Loucy (cell line): ENCODE measurements around the gene PRMT3.

Source experiments
- H2AFZ ChIP-seq: fragments of 200-600 bp; sonication (generic); 2 replicates; pipeline ENCODE4 v1.6.0; 2016; ENCODE audit warnings: antibody characterized with exemption, mild to moderate bottlenecking, low read length, moderate library complexity
- H3F3A ChIP-seq: fragments of 200-600 bp; 2 replicates; pipeline ENCODE4 v1.6.0; 2016; ENCODE audit warnings: antibody characterized with exemption, low read depth, mild to moderate bottlenecking
- H3K27me3 ChIP-seq: fragments of 200-600 bp; sonication (generic); 2 replicates; pipeline ENCODE4 v1.6.1; 2014; ENCODE audit warnings: low read length, mild to moderate bottlenecking; ENCODE audit not compliant: insufficient read depth, poor library complexity, severe bottlenecking
- H3K36me3 ChIP-seq: fragments of 200-600 bp; sonication (generic); 2 replicates; pipeline ENCODE4 v1.6.1; 2016; ENCODE audit warnings: low read length; ENCODE audit not compliant: insufficient read depth
- H3K4me1 ChIP-seq: fragments of 200-600 bp; sonication (generic); 2 replicates; pipeline ENCODE4 v1.5.1; 2014; ENCODE audit warnings: low read length, mild to moderate bottlenecking; ENCODE audit not compliant: insufficient read depth, poor library complexity, severe bottlenecking
- H3K4me2 ChIP-seq: fragments of 200-600 bp; sonication (generic); 2 replicates; pipeline ENCODE4 v1.6.0; 2014; ENCODE audit warnings: antibody characterized with exemption, low read length, low read depth, mild to moderate bottlenecking; ENCODE audit not compliant: poor library complexity, severe bottlenecking
- H3K4me3 ChIP-seq: fragments of 200-600 bp; sonication (generic); 2 replicates; pipeline ENCODE4 v1.5.1; 2014; ENCODE audit warnings: low read length, mild to moderate bottlenecking, mixed read lengths; ENCODE audit not compliant: poor library complexity, severe bottlenecking
- H3K79me2 ChIP-seq: fragments of 200-600 bp; sonication (generic); 2 replicates; pipeline ENCODE4 v1.6.1; 2014; ENCODE audit warnings: low read length; ENCODE audit not compliant: insufficient read depth
- H3K9ac ChIP-seq: fragments of 200-600 bp; sonication (generic); 2 replicates; pipeline ENCODE4 v1.6.0; 2014; ENCODE audit warnings: mild to moderate bottlenecking, low read depth, low read length, moderate library complexity; ENCODE audit not compliant: poor library complexity, severe bottlenecking
- H3K9me2 ChIP-seq: fragments of 200-600 bp; sonication (generic); replicated peaks from 2 replicates; pipeline ENCODE4 v1.6.1; 2016; ENCODE audit warnings: low read depth, low read length, mixed read lengths
- H3K9me3 ChIP-seq: fragments of 200-600 bp; sonication (generic); 2 replicates; pipeline ENCODE4 v1.6.1; 2014; ENCODE audit warnings: mild to moderate bottlenecking, antibody characterized with exemption, low read length, low read depth; ENCODE audit not compliant: insufficient read depth
- H4K20me1 ChIP-seq: fragments of 200-600 bp; sonication (generic); 2 replicates; pipeline ENCODE4 v1.6.0; 2014; ENCODE audit warnings: antibody characterized with exemption, low read length, mild to moderate bottlenecking; ENCODE audit not compliant: insufficient read depth, poor library complexity, severe bottlenecking
- CTCF ChIP-seq: fragments of 200-600 bp; sonication (generic); conservative IDR thresholded peaks from 2 replicates; pipeline ENCODE4 v1.5.1; 2014; ENCODE audit warnings: mild to moderate bottlenecking, antibody characterized with exemption, low read length
- EZH2phosphoT487 ChIP-seq: fragments of 200-600 bp; IDR thresholded peaks from 2 replicates; pipeline ENCODE4 v1.6.1; 2018; ENCODE audit warnings: antibody characterized with exemption, mild to moderate bottlenecking, moderate library complexity, borderline replicate concordance

Gene PRMT3

GRCh38 chr11:20387261-20388095, at the start of gene PRMT3:
PRMT3 (plus strand) TSS chr11:20387716; CDS start chr11:20387747, 31 bp downstream.
- H3K27me3 ChIP-seq: no peaks in the 10 kb centered on the region
- peak within 1 kb of the TSS; percentile 86 for H2AFZ ChIP-seq
- TF ChIP-seq CTCF (peak; percentile 96), EZH2phosphoT487 (no peak)
- peak within 1 kb of the TSS; percentile 88 for H3K4me3 ChIP-seq
- no peaks in the 10 kb centered on the region for H3K36me3 ChIP-seq
- H4K20me1 ChIP-seq: no peaks in the 10 kb centered on the region
- peaks cover 12% of the 10 kb centered on the region for H3K4me1 ChIP-seq
- H3K9me2 ChIP-seq: no peaks in the 10 kb centered on the region
- H3K9ac ChIP-seq: peak within 1 kb of the TSS; percentile 87
- H3K4me2 ChIP-seq: peak within 1 kb of the TSS; percentile 91
- H3K9me3 ChIP-seq: no peaks in the 10 kb centered on the region
- H3F3A ChIP-seq: no peaks in the 10 kb centered on the region
- peaks cover 21% of the 10 kb centered on the region for H3K79me2 ChIP-seq

- H3K4me1 ChIP-seq: no peaks in the 10 kb centered on the region
- no peaks in the 10 kb centered on the region for H4K20me1 ChIP-seq
- H3K9me3 ChIP-seq: no peaks in the 10 kb centered on the region
- no peaks in the 10 kb centered on the region for H3K36me3 ChIP-seq
- no peaks in the 10 kb centered on the region for H3K27me3 ChIP-seq
- no peaks in the 10 kb centered on the region for H3K9me2 ChIP-seq
- no peak overlapping the region for H3K4me2 ChIP-seq
- no peak overlapping the region for H2AFZ ChIP-seq
- no peaks in the 10 kb centered on the region for H3K79me2 ChIP-seq
- H3K9ac ChIP-seq: no peak overlapping the region
- TF ChIP-seq CTCF: no peak
- TF ChIP-seq EZH2phosphoT487: no peak
- H3F3A ChIP-seq: no peaks in the 10 kb centered on the region
- H3K4me3 ChIP-seq: no peak overlapping the region
Measured at GRCh38 chr11:20342347-20343141, 45.0 kb upstream of the PRMT3 start.

- H3K4me1 ChIP-seq: no peaks in the 10 kb centered on the region
- H3K36me3 ChIP-seq: no peaks in the 10 kb centered on the region
- H3F3A ChIP-seq: no peaks in the 10 kb centered on the region
- H3K27me3 ChIP-seq: no peaks in the 10 kb centered on the region
- no peaks in the 10 kb centered on the region for H4K20me1 ChIP-seq
- H3K4me3 ChIP-seq: no peak overlapping the region
- TF ChIP-seq CTCF (no peak), EZH2phosphoT487 (no peak)
- H3K9me2 ChIP-seq: no peaks in the 10 kb centered on the region
- no peak overlapping the region for H2AFZ ChIP-seq
- no peaks in the 10 kb centered on the region for H3K9me3 ChIP-seq
- no peak overlapping the region for H3K4me2 ChIP-seq
- no peak overlapping the region for H3K9ac ChIP-seq
- no peaks in the 10 kb centered on the region for H3K79me2 ChIP-seq
Measured at GRCh38 chr11:20351136-20351535, 36.4 kb upstream of the PRMT3 start.
